ENCODE data around the gene CCDC197.

CCDC197 gene

DNA sequence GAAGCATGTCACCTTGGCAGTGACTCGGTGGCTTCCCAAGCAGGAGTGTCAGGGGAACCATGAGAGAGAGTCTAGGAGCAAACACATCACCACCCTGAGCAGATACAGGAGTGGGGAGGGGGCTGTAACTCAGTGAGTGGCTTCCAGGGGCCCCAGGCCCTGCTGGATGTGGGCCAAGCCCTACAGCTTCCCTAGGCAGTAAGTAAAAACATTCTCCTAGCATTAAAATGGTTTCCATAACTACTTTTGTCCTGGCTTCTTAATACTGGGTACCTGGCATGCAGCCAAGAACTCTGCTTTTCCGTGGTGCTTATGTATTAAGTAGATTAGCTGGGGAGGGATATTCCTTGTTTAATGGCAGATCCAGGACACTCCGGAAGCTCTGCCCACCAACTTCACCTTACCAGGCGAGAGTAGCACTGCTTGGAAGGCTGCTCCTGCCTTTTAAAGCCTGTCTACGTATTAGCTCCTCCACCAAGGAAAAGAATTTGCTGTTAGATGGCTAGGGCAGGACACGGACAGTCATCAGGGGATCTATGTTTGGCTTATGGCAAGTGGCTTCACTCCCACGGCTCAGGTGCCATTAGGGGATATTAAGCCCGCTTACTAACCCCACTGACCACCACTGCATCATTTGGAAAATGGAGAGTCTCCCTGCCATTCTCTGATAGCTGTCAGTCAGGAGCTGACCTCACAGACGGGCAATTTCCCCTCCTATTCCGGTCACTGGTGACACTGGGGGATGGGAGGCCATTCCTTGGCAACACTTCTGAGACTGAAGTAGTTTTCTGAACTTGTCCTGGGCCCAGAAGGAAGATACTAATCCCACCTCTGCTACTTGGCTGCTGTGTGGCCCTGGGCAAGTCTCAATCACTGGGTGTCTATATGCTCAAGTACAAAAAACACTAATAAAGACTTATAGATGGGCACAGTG is 51.9 kb downstream of the CCDC197 start:
- DNase-seq (ENCODE audit: low spot score): no peak
- TF ChIP-seq, protein P1, sequence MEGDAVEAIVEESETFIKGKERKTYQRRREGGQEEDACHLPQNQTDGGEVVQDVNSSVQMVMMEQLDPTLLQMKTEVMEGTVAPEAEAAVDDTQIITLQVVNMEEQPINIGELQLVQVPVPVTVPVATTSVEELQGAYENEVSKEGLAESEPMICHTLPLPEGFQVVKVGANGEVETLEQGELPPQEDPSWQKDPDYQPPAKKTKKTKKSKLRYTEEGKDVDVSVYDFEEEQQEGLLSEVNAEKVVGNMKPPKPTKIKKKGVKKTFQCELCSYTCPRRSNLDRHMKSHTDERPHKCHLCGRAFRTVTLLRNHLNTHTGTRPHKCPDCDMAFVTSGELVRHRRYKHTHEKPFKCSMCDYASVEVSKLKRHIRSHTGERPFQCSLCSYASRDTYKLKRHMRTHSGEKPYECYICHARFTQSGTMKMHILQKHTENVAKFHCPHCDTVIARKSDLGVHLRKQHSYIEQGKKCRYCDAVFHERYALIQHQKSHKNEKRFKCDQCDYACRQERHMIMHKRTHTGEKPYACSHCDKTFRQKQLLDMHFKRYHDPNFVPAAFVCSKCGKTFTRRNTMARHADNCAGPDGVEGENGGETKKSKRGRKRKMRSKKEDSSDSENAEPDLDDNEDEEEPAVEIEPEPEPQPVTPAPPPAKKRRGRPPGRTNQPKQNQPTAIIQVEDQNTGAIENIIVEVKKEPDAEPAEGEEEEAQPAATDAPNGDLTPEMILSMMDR (IDR thresholded peaks at IDR 0.05; ENCODE audit: extremely low read depth, missing control alignments): no peak

DNA sequence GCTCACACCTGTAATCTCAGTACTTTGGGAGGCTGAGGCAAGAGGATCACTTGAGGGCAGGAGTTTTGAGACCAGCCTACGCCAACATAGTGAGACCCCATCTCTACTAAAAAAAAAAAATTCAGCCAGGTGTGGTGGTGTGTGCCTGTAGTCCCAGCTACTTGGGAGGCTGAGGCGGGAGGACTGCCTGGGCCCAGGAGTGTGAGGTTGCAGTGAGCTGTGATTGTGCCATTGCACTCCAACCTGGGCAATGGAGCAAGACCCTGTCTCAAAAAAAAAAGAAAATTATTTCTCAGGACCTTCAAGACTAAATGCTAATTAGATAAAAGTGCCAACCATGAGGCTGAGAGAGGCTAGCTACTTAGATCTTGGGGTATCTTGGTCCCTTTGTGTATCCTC is 52.5 kb downstream of the CCDC197 start:
- no peak for DNase-seq (ENCODE audit: low spot score)
- TF ChIP-seq, protein P1 (IDR thresholded peaks at IDR 0.05; ENCODE audit: extremely low read depth, missing control alignments): no peak

DNA sequence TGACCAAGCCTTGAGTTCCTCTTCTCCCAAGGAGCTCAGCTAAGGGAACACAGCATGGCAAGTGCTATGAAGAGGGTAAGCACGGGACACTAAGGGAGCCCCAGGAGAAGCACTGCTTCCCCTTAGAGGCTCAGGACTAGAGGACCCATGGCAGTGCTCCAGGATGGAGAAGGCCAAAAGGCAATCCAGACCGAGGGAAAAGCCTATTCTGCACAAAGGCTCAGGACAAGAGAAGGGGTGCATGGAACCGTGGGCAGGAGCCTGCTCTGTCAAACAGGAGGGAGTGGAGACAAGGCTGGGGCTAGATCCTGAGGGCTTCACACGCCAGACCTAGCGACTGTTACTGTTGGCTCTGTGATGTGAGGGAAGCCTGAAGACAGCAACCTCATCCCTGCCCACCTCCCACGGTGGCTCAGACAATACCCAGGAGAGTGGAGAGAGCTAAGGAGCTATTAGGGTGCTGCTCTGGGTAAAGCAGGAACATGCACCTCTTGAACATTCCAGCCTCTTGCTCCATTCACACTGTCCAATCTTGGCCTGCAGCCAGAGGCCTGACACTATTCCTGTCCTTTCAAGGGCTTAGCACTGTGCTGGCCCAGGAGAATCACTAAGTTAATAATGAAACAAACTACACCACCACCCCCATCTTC is 53.3 kb downstream of the CCDC197 start:
- no peak for DNase-seq (ENCODE audit: low spot score)
- TF ChIP-seq, protein P1 (IDR thresholded peaks at IDR 0.05; ENCODE audit: extremely low read depth, missing control alignments): no peak

DNA sequence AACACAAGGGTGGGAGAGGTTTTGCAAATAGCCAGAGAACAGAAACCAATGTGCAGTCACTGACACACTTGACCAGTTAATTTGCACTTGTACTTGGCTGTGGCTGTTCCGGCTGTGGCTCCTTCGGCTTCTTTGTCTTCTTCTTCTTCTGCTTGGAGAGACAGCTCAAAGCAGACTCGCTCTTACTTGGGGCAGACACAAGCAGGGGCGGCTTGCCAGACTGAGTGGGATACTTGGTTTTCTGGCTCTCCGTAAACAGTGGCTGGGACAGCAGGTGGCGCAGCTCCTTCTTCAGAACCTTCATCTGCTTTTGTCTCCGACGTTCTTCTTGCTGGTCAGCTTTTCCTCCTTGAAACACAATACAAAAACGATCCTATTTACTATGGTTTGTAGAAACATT is 54.0 kb downstream of the CCDC197 start:
- TF ChIP-seq, protein P1 (IDR thresholded peaks at IDR 0.05; ENCODE audit: extremely low read depth, missing control alignments): peak; percentile 7
- no peak for DNase-seq (ENCODE audit: low spot score)

DNA sequence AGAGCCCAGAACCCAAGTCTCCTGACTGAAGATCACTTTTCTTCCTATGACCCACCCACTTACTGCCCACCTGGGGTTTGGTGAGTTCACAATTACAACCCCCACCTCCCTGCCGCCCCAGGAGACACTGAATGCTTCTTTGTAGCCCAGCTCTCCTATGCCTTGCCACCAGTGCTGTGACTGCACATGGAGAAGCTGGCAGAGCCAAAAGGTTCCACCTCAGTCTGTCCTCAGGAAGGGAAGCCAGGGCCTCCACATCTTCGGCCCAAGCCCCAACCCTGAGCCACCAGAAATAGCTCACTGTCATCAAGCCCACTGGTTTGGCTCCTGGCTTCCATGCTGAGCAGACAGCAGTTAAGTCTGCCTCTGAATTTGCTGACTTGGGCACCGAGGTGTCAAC is 54.7 kb downstream of the CCDC197 start:
- no peak for DNase-seq (ENCODE audit: low spot score)
- TF ChIP-seq, protein P1 (IDR thresholded peaks at IDR 0.05; ENCODE audit: extremely low read depth, missing control alignments): no peak

DNA sequence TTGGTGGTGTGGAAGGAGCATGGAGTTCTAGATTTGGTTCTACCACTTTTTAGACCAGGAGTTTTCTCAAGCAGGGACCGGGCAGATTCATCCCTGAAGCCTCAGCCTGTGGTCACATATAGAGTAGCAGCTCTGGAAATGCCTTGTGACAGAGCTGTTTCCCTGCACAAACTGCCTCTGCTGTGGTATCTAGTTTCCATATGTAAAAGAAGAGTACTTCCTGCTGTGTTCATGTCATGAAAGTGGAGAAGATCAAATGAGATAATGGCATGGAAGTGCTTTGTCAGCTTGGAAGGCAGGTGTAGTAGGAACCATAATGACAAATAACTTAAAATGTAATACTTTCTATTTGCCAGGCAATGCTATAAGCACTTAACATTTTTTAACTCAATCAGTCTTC is 55.1 kb downstream of the CCDC197 start:
- no peak for DNase-seq (ENCODE audit: low spot score)
- TF ChIP-seq, protein P1 (IDR thresholded peaks at IDR 0.05; ENCODE audit: extremely low read depth, missing control alignments): no peak

DNA sequence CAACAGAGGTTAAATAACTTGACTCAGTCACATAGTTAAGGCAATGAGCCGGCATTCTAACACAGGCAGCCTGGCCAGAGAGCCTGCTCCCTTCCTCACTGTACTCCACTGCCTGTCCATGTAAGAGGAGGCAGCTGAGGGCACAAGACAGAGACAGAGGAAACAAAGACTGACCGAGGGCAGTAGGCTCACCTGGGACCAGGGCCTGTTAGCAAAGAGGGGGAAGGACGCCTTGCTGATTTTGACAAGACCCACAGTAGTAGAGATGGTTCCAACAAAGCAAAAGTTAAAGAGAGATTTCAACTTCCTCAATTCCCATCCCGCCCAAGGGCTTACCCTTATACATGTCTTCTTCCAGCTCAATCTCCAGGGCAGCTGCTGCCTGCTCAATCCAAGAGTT is 55.6 kb downstream of the CCDC197 start:
- TF ChIP-seq, protein P1 (IDR thresholded peaks at IDR 0.05; ENCODE audit: extremely low read depth, missing control alignments): no peak
- no peak for DNase-seq (ENCODE audit: low spot score)

Measured in GM20000 (cell line).